Astrocyte of the cerebellum (primary cell): ENCODE data around the gene SENP8.

Experiments used
- DNase-seq: peaks from one replicate; pipeline ENCODE4 v3.0.0-alpha.2; 2011; ENCODE audit warnings: low read depth
- H3K4me3 ChIP-seq: 2 replicates; pipeline ENCODE4 v1.5.1; 2011; ENCODE audit warnings: mild to moderate bottlenecking, low read depth, low read length, moderate library complexity
- in situ Hi-C: cut with HindIII; loops from 2 replicates; pipeline ENCODE4 v1.10.0; 2017; ENCODE audit warnings: low sequenced_read_pairs
- TF ChIP-seq, protein P1 (sequence below): IDR thresholded peaks from 2 replicates; pipeline ENCODE4 v1.5.1; 2012; ENCODE audit warnings: low read length, low read depth, moderate library complexity, mild to moderate bottlenecking; ENCODE audit errors: missing control alignments

The SENP8 gene

GRCh38 chr15:72184165-72184811 is 66.1 kb downstream of the SENP8 start:
- TF ChIP-seq, protein P1, sequence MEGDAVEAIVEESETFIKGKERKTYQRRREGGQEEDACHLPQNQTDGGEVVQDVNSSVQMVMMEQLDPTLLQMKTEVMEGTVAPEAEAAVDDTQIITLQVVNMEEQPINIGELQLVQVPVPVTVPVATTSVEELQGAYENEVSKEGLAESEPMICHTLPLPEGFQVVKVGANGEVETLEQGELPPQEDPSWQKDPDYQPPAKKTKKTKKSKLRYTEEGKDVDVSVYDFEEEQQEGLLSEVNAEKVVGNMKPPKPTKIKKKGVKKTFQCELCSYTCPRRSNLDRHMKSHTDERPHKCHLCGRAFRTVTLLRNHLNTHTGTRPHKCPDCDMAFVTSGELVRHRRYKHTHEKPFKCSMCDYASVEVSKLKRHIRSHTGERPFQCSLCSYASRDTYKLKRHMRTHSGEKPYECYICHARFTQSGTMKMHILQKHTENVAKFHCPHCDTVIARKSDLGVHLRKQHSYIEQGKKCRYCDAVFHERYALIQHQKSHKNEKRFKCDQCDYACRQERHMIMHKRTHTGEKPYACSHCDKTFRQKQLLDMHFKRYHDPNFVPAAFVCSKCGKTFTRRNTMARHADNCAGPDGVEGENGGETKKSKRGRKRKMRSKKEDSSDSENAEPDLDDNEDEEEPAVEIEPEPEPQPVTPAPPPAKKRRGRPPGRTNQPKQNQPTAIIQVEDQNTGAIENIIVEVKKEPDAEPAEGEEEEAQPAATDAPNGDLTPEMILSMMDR: no peak
- DNase-seq: no peak
- H3K4me3 ChIP-seq: peak overlapping the region; percentile 20
- in situ Hi-C loops: no loop called here

DNA sequence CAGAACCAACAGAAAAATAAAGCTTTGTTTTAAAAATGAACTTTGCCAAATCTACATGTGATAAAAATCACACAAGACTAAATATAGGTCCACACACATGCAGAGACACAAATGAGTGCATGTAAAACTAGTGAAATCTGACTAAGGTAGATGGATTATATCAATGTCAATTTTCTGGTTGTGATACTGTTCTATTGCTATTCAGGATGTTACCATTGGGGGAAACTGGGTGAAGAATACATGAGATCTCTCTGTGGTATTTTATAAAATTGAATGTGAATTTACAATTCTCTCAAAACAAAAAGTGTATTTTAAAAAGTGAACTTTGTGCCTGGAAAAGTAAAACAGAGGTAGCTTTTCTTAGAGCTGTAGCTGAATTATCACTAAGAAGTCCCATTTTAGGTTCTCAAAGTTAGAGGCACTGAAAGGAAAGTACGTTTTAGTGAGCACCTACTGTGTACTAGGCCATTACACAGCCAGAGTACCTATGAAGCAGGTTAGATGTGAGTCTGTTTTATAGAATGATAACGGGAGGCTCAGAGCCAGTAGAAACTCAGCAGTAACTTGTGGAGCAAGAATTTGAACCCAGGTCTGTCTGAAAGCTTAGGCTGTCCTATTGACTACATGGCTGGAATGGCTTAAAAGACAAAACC is 71.2 kb downstream of the SENP8 start:
- no peak for DNase-seq
- in situ Hi-C loops: no loop called here
- H3K4me3 ChIP-seq: no peak overlapping the region
- TF ChIP-seq, protein P1: no peak

DNA sequence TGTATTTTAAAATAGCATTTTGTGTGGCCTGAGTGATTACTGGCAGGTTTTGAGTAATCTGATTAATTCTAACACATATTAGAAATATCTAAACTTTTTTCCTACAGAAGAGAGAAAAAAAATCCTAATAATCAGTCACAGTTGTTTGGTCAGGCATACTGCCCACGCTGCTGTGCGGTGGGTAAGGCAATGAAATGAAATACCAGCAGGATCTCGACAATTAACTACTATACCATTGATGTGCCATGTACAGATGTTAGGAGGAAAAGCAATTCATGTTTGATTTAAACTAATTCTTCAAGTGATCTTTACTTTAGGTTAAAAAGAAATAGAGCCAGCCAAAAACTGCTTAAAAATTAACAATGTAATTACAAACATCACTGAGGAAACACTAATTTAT is 74.2 kb downstream of the SENP8 start:
- DNase-seq: no peak
- TF ChIP-seq, protein P1: no peak
- in situ Hi-C loops: loop anchor here (5.0 kb wide), 1 partner anchor 80 kb away; the partner anchor contains the start of gene PARP6
- no peak overlapping the region for H3K4me3 ChIP-seq
